ENCODE measurements around the gene VSTM2B. TPM values are rescaled to one million over a fixed set of nuclear protein-coding genes. Genes with fewer than 3 reads are reported as not detected.

VSTM2B gene
- polyA plus RNA-seq, 4 donors: 0.04 to 6.9 TPM; not detected in 2

DNA sequence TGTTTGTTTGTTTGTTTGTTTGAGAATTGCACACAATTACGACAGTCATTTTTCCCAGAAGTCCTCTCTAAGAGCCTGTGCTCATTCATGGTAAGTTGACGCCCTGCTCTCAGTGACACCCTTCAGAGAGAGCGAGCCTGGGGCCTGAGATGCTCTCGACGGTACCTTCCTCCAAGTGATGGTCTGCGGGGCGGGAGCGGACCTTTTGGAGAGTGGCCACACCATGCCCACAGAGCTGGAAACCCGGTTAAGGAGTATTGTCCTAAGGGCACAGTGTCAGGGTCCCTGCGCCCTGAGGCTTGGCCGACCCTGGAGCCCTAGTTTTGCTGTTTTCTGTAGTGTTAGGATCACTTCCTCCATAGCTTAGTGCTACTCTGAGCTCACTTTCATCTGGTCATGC, 83.8 kb downstream of the VSTM2B start:
- no peak for DNase-seq
- Histone ChIP-seq H3K4me3 (ENCODE audit: low read depth in 1 of 3, low read length in 3 of 3) (no peak overlapping the region), H3K27ac (ENCODE audit: low read depth in 1 of 3, low read length in 2 of 3) (no peak overlapping the region), H3K4me1 (ENCODE audit: control insufficient read depth in 3 of 3, insufficient read depth in 2 of 3, low read depth in 1 of 3, low read length in 2 of 3) (peaks cover 0 to 4% (median 4%) of the 10 kb centered on the region in 3 donors), H3K36me3 (ENCODE audit: control insufficient read depth in 3 of 3, insufficient read depth in 2 of 3, low read depth in 1 of 3, low read length in 3 of 3) (peaks cover 4 to 57% (median 18%) of the 10 kb centered on the region in 3 donors), H3K9me3 (ENCODE audit: control insufficient read depth in 2 of 2, insufficient read depth in 1 of 2, low read depth in 1 of 2, low read length in 1 of 2) (no peaks in the 10 kb centered on the region), H3K27me3 (ENCODE audit: control insufficient read depth in 3 of 3, insufficient read depth in 3 of 3, low read length in 3 of 3) (no peaks in the 10 kb centered on the region)
- no peak for FAIRE-seq
- 89 to 94% (median 93%) methylated on average over 11 of the region's 11 CpGs for WGBS, 3 donors

DNA sequence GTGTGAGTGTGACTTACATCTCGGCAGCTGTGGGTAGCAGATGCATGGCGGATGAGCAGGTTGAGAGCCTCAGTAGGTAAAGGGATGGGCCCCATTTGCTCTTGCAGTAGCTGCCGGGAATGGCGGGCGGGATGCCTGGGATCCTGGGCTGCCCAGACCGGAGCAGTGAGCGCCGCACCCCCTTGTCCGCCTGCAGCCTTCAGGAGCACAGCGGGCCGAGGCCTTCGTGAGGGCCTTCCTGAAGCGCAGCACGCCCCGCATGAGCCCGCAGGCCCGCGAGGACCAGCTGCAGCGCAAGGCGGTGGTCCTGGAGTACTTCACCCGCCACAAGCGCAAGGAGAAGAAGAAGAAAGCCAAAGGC, 84.4 kb downstream of the VSTM2B start:
- no peaks in the 10 kb centered on the region for H3K9me3 ChIP-seq (ENCODE audit: control insufficient read depth in 2 of 2, insufficient read depth in 1 of 2, low read depth in 1 of 2, low read length in 1 of 2)
- 85 to 88% (median 87%) methylated on average over 20 to 22 of the region's 22 CpGs for WGBS, 3 donors
- peaks cover 4 to 58% (median 18%) of the 10 kb centered on the region in 3 donors for H3K36me3 ChIP-seq (ENCODE audit: control insufficient read depth in 3 of 3, insufficient read depth in 2 of 3, low read depth in 1 of 3, low read length in 3 of 3)
- no peaks in the 10 kb centered on the region for H3K27me3 ChIP-seq (ENCODE audit: control insufficient read depth in 3 of 3, insufficient read depth in 3 of 3, low read length in 3 of 3)
- DNase-seq (no peak), FAIRE-seq (no peak)
- H3K4me3 ChIP-seq (ENCODE audit: low read depth in 1 of 3, low read length in 3 of 3): no peak overlapping the region
- no peak overlapping the region for H3K27ac ChIP-seq (ENCODE audit: low read depth in 1 of 3, low read length in 2 of 3)
- peaks cover 0 to 3% (median 1%) of the 10 kb centered on the region in 3 donors for H3K4me1 ChIP-seq (ENCODE audit: control insufficient read depth in 3 of 3, insufficient read depth in 2 of 3, low read depth in 1 of 3, low read length in 2 of 3)

DNA sequence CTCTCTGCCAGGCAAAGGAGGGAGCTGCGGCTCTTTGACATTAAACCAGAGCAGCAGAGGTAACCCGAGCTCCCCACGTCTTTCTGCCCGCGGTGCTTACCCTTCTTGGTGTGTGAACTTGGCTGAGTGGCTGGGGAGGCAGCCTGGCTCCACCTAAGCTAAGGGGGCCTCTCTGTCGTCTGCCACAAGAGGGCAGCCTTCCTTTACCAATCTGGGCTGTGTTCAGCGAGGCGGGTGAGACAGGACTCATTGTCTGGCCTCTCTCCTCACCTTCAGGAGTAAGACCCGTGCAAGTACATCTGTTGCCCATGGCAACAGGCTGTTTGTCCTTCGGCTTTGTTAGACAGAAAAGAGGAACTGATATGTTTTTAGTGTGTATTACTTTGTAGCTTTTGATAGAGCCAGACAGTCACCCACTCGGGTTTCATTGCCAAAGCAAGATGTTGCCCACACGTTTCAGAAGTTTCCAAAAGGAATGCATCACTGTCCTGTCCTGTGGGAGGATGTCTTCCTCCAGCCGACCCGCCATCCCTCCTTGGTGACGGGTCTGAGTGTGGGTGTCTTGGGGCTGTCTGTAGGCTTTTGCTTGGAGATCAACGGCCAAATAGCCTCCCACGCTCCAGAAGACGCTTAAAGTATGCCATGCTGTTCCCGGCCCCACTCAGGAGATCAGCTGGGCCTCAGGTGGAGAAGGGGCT, 84.9 kb downstream of the VSTM2B start:
- Histone ChIP-seq H3K36me3 (ENCODE audit: control insufficient read depth in 3 of 3, insufficient read depth in 2 of 3, low read depth in 1 of 3, low read length in 3 of 3) (peaks cover 4 to 62% (median 18%) of the 10 kb centered on the region in 3 donors), H3K4me1 (ENCODE audit: control insufficient read depth in 3 of 3, insufficient read depth in 2 of 3, low read depth in 1 of 3, low read length in 2 of 3) (no peaks in the 10 kb centered on the region), H3K27me3 (ENCODE audit: control insufficient read depth in 3 of 3, insufficient read depth in 3 of 3, low read length in 3 of 3) (no peaks in the 10 kb centered on the region), H3K9me3 (ENCODE audit: control insufficient read depth in 2 of 2, insufficient read depth in 1 of 2, low read depth in 1 of 2, low read length in 1 of 2) (no peaks in the 10 kb centered on the region), H3K4me3 (ENCODE audit: low read depth in 1 of 3, low read length in 3 of 3) (no peak overlapping the region), H3K27ac (ENCODE audit: low read depth in 1 of 3, low read length in 2 of 3) (no peak overlapping the region)
- DNase-seq (peak; percentile 78 to 83), FAIRE-seq (no peak)
- WGBS, 3 donors: 42 to 45% (median 43%) methylated on average over 19 of the region's 19 CpGs

DNA sequence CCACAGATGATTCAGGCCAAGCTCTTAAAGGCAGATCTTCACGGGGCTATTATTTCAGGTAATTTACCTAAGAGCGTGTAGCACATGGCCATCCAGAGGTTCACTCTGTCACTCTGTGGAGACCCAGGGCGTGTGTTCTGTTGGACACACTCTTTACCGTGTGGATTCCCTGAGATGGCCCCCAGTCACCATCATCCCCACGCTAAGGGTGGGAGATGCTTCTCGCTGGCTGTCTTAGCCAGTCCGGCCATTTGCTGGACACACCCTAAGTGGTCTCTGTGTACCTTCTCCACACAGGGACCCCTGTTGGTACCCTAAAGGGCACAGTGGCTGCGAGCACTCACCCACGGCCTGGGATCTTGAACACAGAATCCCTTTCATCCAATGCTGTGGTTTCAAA, 86.3 kb downstream of the VSTM2B start:
- Histone ChIP-seq H3K4me1 (ENCODE audit: control insufficient read depth in 3 of 3, insufficient read depth in 2 of 3, low read depth in 1 of 3, low read length in 2 of 3) (no peaks in the 10 kb centered on the region), H3K36me3 (ENCODE audit: control insufficient read depth in 3 of 3, insufficient read depth in 2 of 3, low read depth in 1 of 3, low read length in 3 of 3) (peaks cover 4 to 73% (median 18%) of the 10 kb centered on the region in 3 donors), H3K27ac (ENCODE audit: low read depth in 1 of 3, low read length in 2 of 3) (no peak overlapping the region), H3K4me3 (ENCODE audit: low read depth in 1 of 3, low read length in 3 of 3) (no peak overlapping the region), H3K27me3 (ENCODE audit: control insufficient read depth in 3 of 3, insufficient read depth in 3 of 3, low read length in 3 of 3) (no peaks in the 10 kb centered on the region), H3K9me3 (ENCODE audit: control insufficient read depth in 2 of 2, insufficient read depth in 1 of 2, low read depth in 1 of 2, low read length in 1 of 2) (no peaks in the 10 kb centered on the region)
- 92 to 97% (median 94%) methylated on average over 9 of the region's 9 CpGs for WGBS, 3 donors
- FAIRE-seq (no peak), DNase-seq (no peak)

DNA sequence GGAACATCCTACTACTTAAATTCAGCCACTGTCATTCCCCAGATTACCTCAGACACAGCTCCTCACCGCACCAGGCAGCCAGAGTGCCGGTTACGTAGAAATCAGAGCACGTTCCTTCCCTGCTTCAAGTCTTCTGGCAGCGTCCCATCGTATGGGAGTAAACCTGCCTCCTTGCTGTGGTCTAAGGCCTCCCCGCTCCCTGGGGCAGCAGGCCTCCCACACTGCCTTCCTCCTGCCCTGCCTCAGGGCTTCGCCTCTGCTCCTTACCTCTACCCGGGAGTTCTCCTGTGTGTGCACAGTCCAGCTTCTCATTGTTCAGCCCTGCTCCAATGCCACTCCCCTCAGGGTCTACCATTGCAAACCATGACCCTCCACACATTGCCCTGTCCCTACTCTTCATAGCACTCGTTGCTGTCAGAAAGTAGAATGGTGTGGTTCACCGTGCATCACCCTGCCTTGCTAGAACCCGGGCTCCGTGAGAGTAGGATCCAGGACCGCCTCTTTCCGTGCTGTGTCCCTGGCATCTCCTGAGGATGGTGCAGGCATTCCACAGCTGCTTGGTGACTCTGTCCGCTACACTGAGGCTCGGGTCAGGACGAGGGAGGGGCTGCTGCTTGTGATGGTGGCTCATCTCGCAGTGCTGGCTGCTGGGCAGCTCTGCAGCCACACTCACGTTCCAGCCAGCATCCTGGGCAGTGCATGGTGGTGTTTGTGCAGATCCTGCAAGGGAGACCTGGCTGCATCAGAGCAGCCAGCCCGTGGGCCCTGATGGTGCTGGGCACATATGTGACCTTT, 87.2 kb downstream of the VSTM2B start:
- Histone ChIP-seq H3K9me3 (ENCODE audit: control insufficient read depth in 2 of 2, insufficient read depth in 1 of 2, low read depth in 1 of 2, low read length in 1 of 2) (no peaks in the 10 kb centered on the region), H3K36me3 (ENCODE audit: control insufficient read depth in 3 of 3, insufficient read depth in 2 of 3, low read depth in 1 of 3, low read length in 3 of 3) (peaks cover 4 to 73% (median 18%) of the 10 kb centered on the region in 3 donors), H3K4me3 (ENCODE audit: low read depth in 1 of 3, low read length in 3 of 3) (no peak overlapping the region), H3K27me3 (ENCODE audit: control insufficient read depth in 3 of 3, insufficient read depth in 3 of 3, low read length in 3 of 3) (no peaks in the 10 kb centered on the region), H3K4me1 (ENCODE audit: control insufficient read depth in 3 of 3, insufficient read depth in 2 of 3, low read depth in 1 of 3, low read length in 2 of 3) (no peaks in the 10 kb centered on the region), H3K27ac (ENCODE audit: low read depth in 1 of 3, low read length in 2 of 3) (no peak overlapping the region)
- FAIRE-seq (no peak), DNase-seq (no peak)
- 89 to 96% (median 93%) methylated on average over 21 of the region's 21 CpGs for WGBS, 3 donors

DNA sequence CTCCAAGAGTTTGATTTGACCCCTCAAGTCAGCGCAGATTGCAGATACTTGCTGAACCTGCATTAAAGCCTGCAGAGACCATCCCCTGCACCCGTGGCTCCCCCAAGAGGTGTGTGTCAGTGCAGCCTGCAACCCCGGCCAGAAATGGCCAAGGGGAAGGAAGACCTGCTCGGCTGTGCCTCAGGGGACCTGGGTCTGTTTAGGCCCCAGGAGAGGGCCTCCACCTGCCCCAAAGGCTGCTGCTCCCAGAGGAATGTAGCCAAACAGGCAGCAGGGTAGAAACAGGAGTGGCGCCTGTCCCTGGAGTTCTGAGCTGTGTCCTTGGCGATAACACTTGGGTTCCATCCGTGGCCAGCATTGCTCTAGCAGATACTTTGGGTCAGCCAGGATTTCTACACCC, 88.3 kb downstream of the VSTM2B start:
- H3K9me3 ChIP-seq (ENCODE audit: control insufficient read depth in 2 of 2, insufficient read depth in 1 of 2, low read depth in 1 of 2, low read length in 1 of 2): no peaks in the 10 kb centered on the region
- no peak overlapping the region for H3K4me3 ChIP-seq (ENCODE audit: low read depth in 1 of 3, low read length in 3 of 3)
- WGBS, 3 donors: 86 to 92% (median 90%) methylated on average over 6 to 7 of the region's 7 CpGs
- no peaks in the 10 kb centered on the region for H3K4me1 ChIP-seq (ENCODE audit: control insufficient read depth in 3 of 3, insufficient read depth in 2 of 3, low read depth in 1 of 3, low read length in 2 of 3)
- peaks cover 4 to 67% (median 18%) of the 10 kb centered on the region in 3 donors for H3K36me3 ChIP-seq (ENCODE audit: control insufficient read depth in 3 of 3, insufficient read depth in 2 of 3, low read depth in 1 of 3, low read length in 3 of 3)
- H3K27ac ChIP-seq (ENCODE audit: low read depth in 1 of 3, low read length in 2 of 3): no peak overlapping the region
- FAIRE-seq (no peak), DNase-seq (no peak)
- H3K27me3 ChIP-seq (ENCODE audit: control insufficient read depth in 3 of 3, insufficient read depth in 3 of 3, low read length in 3 of 3): no peaks in the 10 kb centered on the region

Other genes with a start within 250 kb of the VSTM2B start
- 100 to 1,000 TPM in 1 of 4 donors, 10 to 100 TPM in 3; 64.3 to 102 (median 80.8) TPM for gene POP4, start 80.3 kb downstream of the VSTM2B start, polyA plus RNA-seq
- gene PLEKHF1, start 139.5 kb downstream of the VSTM2B start, polyA plus RNA-seq: 10 to 100 TPM in 2 of 4 donors, 1 to 10 TPM in 2; 1.6 to 12.2 (median 7.1) TPM
- 10 to 100 TPM; 19.0 to 26.2 (median 21.3) TPM for gene C19orf12, start 189.3 kb downstream of the VSTM2B start, polyA plus RNA-seq

All from small intestine (tissue), 7 donors.